T-helper 1 cell treated with Interleukin-12 subunit alpha and Interleukin-12 subunit beta and Interleukin-4 antibody, amounts not matched to agents 30 ng/mL and 1 ng/mL, for 36 hours (primary cell): ENCODE measurements around the gene TIA1. TPM values are rescaled to one million over a fixed set of nuclear protein-coding genes. Genes with fewer than 3 reads are reported as not detected.
"Not testable (repeated sequence)": the region's sequence is repeated elsewhere in the genome, so short reads cannot be mapped to it uniquely, and the experiment has no call there.

Experiments
- intact Hi-C: fragments of 100-400 bp; cut with micrococcal nuclease; formaldehyde crosslinking; loops from one replicate; pipeline ENCODE4 v1.15.1; 2024
- total RNA-seq: library from RNA; stranded (reverse); gene quantifications from 2 replicates; pipeline ENCODE4 v1.2.3, GENCODE V29; 2022

The TIA1 gene
- total RNA-seq, 1 donor from 2014 or later: 128 TPM

DNA sequence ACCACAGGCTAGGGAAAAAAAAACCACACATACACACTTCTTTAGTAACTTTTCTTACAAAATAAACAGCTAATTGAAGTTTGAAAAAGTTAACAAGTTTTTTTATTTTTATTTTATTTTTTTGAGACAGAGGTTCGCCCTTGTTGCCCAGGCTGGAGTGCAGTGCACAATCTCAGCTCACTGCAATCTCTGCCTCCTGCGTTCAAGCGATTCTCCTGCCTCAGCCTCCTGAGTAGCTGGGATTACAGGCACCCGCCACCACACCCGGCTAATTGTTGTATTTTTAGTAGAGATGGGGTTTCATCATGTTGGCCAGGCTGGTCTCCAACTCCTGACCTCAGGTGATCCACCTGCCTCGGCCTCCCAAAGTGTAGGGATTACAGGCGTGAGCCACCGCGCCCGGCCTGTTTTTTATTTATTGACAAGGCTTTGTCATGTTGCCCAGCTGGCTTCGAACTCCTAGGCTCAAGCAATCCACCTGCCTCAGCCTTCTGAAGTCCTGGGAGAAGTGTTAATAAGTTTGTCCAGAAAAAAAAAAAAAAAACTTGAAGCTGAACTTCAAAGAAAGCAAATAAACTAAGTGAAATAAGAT, 78.7 kb downstream of the TIA1 start:
- intact Hi-C loops: not testable (repeated sequence)

DNA sequence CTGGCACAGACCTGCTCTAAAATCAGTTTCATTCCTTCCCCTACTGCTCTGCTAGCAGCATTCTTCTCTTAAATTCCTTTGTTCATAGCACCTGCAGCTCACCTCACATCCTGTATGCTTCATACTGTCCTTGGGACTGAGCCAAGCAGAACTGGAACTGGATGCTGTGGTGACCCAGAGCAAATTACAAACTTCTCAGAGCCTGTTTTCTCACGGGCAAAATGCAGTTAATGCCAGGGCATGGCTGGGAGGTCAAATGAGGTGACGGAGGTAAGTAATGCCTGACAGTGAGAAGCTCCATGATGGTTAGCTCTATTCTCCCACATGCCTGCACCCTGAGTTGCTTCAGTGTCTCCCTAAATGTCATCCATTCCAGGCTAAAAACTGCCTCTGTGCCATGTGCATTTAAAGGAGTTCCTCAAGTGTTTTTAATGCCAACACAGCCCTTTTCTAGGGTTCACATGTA, 87.3 kb downstream of the TIA1 start:
- intact Hi-C loops: no loop called here

DNA sequence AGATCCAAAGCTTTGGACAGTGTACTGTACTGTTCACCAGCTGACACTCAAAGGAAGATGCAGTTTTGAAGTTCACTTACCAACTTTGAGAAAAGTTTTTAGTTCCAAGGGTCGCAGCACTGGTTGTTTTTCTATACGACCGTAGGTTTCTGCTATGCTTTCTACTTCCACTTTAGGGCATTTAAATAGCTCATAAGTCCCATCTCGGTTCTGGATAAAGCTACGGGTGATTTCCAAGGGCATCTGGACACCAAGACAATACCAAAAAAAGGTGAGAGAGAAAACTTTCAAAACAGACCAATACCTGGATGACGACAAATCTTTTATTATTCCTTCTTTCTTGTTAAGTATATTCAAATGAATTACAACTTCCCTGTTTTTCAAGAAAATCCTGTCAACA, 87.9 kb downstream of the TIA1 start:
- intact Hi-C loops: no loop called here

Other genes with a start within 250 kb of the TIA1 start
- gene PCBP1, start 161.2 kb downstream of the TIA1 start, total RNA-seq: 443 and 445 TPM in 2 replicates
- 24.0 and 32.1 TPM in 2 replicates for gene C2orf42, start 57.6 kb downstream of the TIA1 start, total RNA-seq
- 11.6 and 13.7 TPM in 2 replicates for gene PCYOX1, start 9.5 kb upstream of the TIA1 start, total RNA-seq
- 263 and 278 TPM in 2 replicates for gene SNRPG, start 45.1 kb upstream of the TIA1 start, total RNA-seq
- gene FAM136A, start 53.4 kb upstream of the TIA1 start, total RNA-seq: 44.1 and 44.5 TPM in 2 replicates